CD4-positive, alpha-beta T cell (primary cell): ENCODE results near the gene RADIL. TPM values are rescaled to one million over a fixed set of nuclear protein-coding genes. Genes with fewer than 3 reads are reported as not detected.

Source experiments
- ATAC-seq: fragments of 200-7000 bp; cut with Tn5 transposase; one replicate; pipeline ENCODE4 v1.10.0; 2022; ENCODE audit warnings: mild to moderate bottlenecking; ENCODE audit not compliant: poor library complexity
- CTCF ChIA-PET: fragments of 350-600 bp; sonication (Branson Sonifier 250); formaldehyde crosslinking; loops from one replicate; lab custom pipeline; 2021; ENCODE audit warnings: antibody characterized with exemption, inconsistent platforms; lab: Charles Lee
- POLR2A ChIA-PET: fragments of 350-600 bp; sonication (Branson Sonifier 250); formaldehyde crosslinking; loops from one replicate; lab custom pipeline; 2021; ENCODE audit warnings: antibody characterized with exemption, inconsistent platforms; lab: Charles Lee
- DNase-seq, 14 experiments: peaks; one replicate each; pipeline ENCODE4 v3.0.0-alpha.2; 2013 to 2020; ENCODE audit warnings: mixed read lengths in 2 of 14
- H3K27ac ChIP-seq, 2 donors: one replicate each; pipeline versions ENCODE4 v1.5.1 to v1.7.0; 2013; ENCODE audit warnings: low read length in 2 of 2, low read depth in 1 of 2, mild to moderate bottlenecking in 1 of 2
- H3K27me3 ChIP-seq, 2 experiments: 1 replicate in 1 of 2; 2 replicates in 1 of 2; pipeline versions ENCODE4 v1.6.1 to v1.7.0; 2013; ENCODE audit warnings: low read length in 2 of 2, control low read depth in 1 of 2, mild to moderate bottlenecking in 1 of 2, moderate library complexity in 1 of 2; ENCODE audit not compliant: insufficient read depth in 2 of 2, control insufficient read depth in 1 of 2
- H3K36me3 ChIP-seq: one replicate; pipeline ENCODE4 v1.6.1; 2013; ENCODE audit warnings: low read length, control low read depth; ENCODE audit not compliant: insufficient read depth
- H3K4me1 ChIP-seq: one replicate; pipeline ENCODE4 v1.6.1; 2013; ENCODE audit warnings: low read length, control low read depth; ENCODE audit not compliant: insufficient read depth
- H3K4me3 ChIP-seq: one replicate; pipeline ENCODE4 v1.5.1; 2013; ENCODE audit warnings: mild to moderate bottlenecking, low read length, moderate library complexity
- H3K9me3 ChIP-seq, 2 experiments: 1 replicate in 1 of 2; 2 replicates in 1 of 2; pipeline versions ENCODE4 v1.6.1 to v1.7.0; 2013; ENCODE audit warnings: low read length in 2 of 2, mild to moderate bottlenecking in 2 of 2, control low read depth in 1 of 2, moderate library complexity in 1 of 2; ENCODE audit not compliant: control insufficient read depth in 1 of 2, insufficient read depth in 1 of 2
- H3K27ac Mint-ChIP-seq: one replicate; pipeline ENCODE4 v1.8.0; 2020; ENCODE audit warnings: mixed read lengths
- H3K27me3 Mint-ChIP-seq: one replicate; pipeline ENCODE4 v1.8.0; 2021; ENCODE audit warnings: mixed read lengths
- H3K36me3 Mint-ChIP-seq: one replicate; pipeline ENCODE4 v1.8.0; 2021; ENCODE audit warnings: low read depth, mixed read lengths
- H3K4me1 Mint-ChIP-seq: one replicate; pipeline ENCODE4 v1.8.0; 2021; ENCODE audit warnings: low read depth, mixed read lengths
- H3K4me3 Mint-ChIP-seq: one replicate; pipeline ENCODE4 v1.8.0; 2020; ENCODE audit warnings: mild to moderate bottlenecking, mixed read lengths
- H3K9me3 Mint-ChIP-seq: one replicate; pipeline ENCODE4 v1.8.0; 2020; ENCODE audit warnings: mixed read lengths
- CTCF ChIP-seq: fragments of 200-600 bp; IDR thresholded peaks from one replicate; pipeline ENCODE4 v1.8.0; 2022; ENCODE audit warnings: antibody characterized with exemption, mild to moderate bottlenecking
- intact Hi-C, 2 experiments: fragments of 100-400 bp; cut with DNase I in 1 of 2; cut with micrococcal nuclease in 1 of 2; formaldehyde crosslinking; loops; one replicate each; pipeline versions ENCODE4 v1.15.1 to v1.9.0; 2023 to 2025; cut with DNase I, micrococcal nuclease
- total RNA-seq, 174 experiments: library from RNA in 2 of 174; stranded (reverse) in 2 of 174; gene quantifications; one replicate each; pipeline ENCODE4 v1.2.3 and lab custom pipeline; 2021 to 2026

RADIL gene
- total RNA-seq, 2 experiments from 2014 or later = not detected

- Histone ChIP-seq H3K9me3 (peaks cover 0 to 27% of the 10 kb centered on the region in 2 experiments), H3K27ac (no peak overlapping the region), H3K4me1 (no peaks in the 10 kb centered on the region), H3K36me3 (no peaks in the 10 kb centered on the region), H3K4me3 (no peak overlapping the region), H3K27me3 (peaks cover 24 to 26% of the 10 kb centered on the region in 2 experiments)
- no peak overlapping the region for H3K4me3 Mint-ChIP-seq
- no peak for TF ChIP-seq CTCF
- no peak overlapping the region for H3K27ac Mint-ChIP-seq
- peaks cover 31% of the 10 kb centered on the region for H3K27me3 Mint-ChIP-seq
- H3K4me1 Mint-ChIP-seq = no peaks in the 10 kb centered on the region
- ATAC-seq = no peak
- intact Hi-C loops = no loop called here
- ChIA-PET CTCF (no interaction called here), POLR2A (no interaction called here)
- no peaks in the 10 kb centered on the region for H3K36me3 Mint-ChIP-seq
- no peak for DNase-seq
- H3K9me3 Mint-ChIP-seq = no peaks in the 10 kb centered on the region
Measured at GRCh38 chr7:4818000-4818794, 65.3 kb downstream of the RADIL start.

GRCh38 chr7:4817178-4817901 is 66.2 kb downstream of the RADIL start:
- Histone ChIP-seq H3K4me3 (no peak overlapping the region), H3K27me3 (peaks cover 29 to 33% of the 10 kb centered on the region in 2 experiments), H3K4me1 (no peaks in the 10 kb centered on the region), H3K9me3 (peaks cover 0 to 33% of the 10 kb centered on the region in 2 experiments), H3K36me3 (no peaks in the 10 kb centered on the region), H3K27ac (no peak overlapping the region)
- no peak for ATAC-seq
- H3K36me3 Mint-ChIP-seq = no peaks in the 10 kb centered on the region
- no peak for TF ChIP-seq CTCF
- intact Hi-C loops = no loop called here
- no peak overlapping the region for H3K27ac Mint-ChIP-seq
- ChIA-PET POLR2A (no interaction called here), CTCF (no interaction called here)
- no peaks in the 10 kb centered on the region for H3K9me3 Mint-ChIP-seq
- peaks cover 39% of the 10 kb centered on the region for H3K27me3 Mint-ChIP-seq
- H3K4me1 Mint-ChIP-seq = no peaks in the 10 kb centered on the region
- DNase-seq = no peak
- no peak overlapping the region for H3K4me3 Mint-ChIP-seq

GRCh38 chr7:4816419-4817080 is 67.0 kb downstream of the RADIL start:
- no peak overlapping the region for H3K27ac Mint-ChIP-seq
- Histone ChIP-seq H3K4me3 (no peak overlapping the region), H3K4me1 (no peaks in the 10 kb centered on the region), H3K36me3 (no peaks in the 10 kb centered on the region), H3K27me3 (peaks cover 29 to 37% of the 10 kb centered on the region in 2 experiments), H3K9me3 (peaks cover 0 to 33% of the 10 kb centered on the region in 2 experiments), H3K27ac (no peak overlapping the region)
- no peaks in the 10 kb centered on the region for H3K36me3 Mint-ChIP-seq
- H3K9me3 Mint-ChIP-seq = no peaks in the 10 kb centered on the region
- H3K27me3 Mint-ChIP-seq = peaks cover 38% of the 10 kb centered on the region
- H3K4me3 Mint-ChIP-seq = no peak overlapping the region
- POLR2A ChIA-PET = no interaction called here
- intact Hi-C loops = no loop called here
- H3K4me1 Mint-ChIP-seq = no peaks in the 10 kb centered on the region
- TF ChIP-seq CTCF = no peak
- CTCF ChIA-PET = no interaction called here
- DNase-seq = no peak
- ATAC-seq = no peak
